GM21447 (cell line): ENCODE results near the gene OR8A1.
"Not testable (repeated sequence)": the region's sequence is repeated elsewhere in the genome, so short reads cannot be mapped to it uniquely, and the experiment has no call there.

Experiments used
- ATAC-seq: cut with Tn5 transposase; IDR thresholded peaks from one replicate; pipeline ENCODE4 v1.9.1; 2021; ENCODE audit not compliant: unreplicated experiment

Gene OR8A1

DNA sequence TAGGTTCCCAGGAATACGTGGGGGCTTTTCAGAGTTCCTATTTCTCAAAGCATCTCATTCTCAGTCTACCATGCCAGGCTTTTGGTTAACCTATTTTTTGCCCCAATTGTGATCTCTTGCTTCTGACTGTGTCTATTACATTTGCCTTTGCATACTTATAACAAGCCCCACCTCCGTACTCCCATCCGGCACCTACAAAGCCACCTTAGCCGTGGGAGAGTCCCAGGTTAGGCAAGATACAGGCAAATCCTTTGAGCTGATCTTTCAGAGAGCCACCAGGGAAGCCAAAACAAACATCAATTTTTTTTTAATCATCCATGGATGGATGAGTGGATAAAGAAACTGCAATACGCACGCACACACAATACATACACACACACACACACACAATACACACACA is 22.8 kb downstream of the OR8A1 start:
- no peak for ATAC-seq

DNA sequence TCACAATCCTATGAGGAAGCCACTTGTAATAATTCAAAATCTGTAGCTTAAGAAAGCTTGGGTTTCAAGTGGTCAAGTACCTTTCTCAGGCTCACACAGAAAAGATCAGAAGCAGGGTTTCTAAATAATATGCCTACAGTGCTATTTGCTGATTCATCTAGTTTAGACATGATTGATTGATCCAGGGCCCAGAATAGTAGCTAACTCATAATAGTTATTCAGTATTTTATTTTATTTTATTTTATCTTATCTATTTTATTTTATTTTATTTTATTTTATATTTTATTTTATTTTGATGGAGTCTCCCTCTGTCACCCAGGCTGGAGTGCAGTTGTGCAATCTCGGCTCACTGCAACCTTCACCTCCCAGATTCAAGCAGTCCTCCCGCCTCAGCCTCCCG is 25.5 kb downstream of the OR8A1 start:
- ATAC-seq, result no peak

DNA sequence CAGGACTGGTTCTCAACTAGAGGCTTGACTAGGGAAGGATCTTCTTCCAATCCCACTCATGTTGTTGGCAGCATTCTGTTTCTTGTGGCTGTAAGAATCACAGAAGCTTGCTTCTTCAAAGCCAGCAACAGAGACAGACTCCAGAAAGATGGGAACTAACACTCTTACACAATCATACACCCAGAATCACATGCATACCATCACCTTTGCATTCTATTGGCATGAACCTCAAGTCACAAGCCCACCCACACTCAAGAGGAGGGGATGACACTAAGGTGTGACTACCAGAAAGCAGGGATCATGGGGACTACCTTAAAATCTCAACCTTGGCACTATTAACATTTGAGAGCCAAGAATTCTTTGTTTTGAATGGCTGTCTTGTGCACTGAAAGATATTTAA is 27.8 kb downstream of the OR8A1 start:
- no peak for ATAC-seq

DNA sequence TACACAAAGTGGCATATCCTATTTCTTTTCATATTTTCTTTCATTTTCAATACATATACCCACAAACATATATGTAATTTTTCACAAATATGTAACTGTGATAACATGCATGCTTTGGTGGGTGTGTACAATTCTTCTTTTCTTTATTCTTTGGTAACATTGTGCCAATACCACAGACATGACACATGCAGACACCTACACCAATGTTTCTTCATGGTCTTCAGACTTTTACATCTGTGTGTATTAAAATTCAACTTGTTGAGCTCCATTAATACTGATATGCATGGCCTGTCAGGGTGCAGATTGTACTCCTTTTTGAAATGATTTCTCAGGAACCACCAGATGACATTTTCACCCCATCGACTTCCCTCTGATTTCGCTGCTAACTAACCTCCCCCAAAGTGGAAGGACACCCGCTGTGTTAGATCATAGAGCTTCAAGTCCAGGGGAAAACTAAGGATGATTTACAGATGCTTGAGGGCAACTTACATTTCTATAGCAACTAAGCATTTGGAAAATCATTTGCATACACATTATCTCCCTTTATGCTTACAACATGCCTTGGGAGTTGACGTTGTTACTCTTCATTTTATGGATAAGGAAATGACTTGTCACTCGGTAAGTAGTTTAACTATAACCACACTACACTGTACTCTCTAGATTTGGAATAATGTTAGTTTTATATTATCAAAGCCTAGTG is 31.0 kb downstream of the OR8A1 start:
- no peak for ATAC-seq

DNA sequence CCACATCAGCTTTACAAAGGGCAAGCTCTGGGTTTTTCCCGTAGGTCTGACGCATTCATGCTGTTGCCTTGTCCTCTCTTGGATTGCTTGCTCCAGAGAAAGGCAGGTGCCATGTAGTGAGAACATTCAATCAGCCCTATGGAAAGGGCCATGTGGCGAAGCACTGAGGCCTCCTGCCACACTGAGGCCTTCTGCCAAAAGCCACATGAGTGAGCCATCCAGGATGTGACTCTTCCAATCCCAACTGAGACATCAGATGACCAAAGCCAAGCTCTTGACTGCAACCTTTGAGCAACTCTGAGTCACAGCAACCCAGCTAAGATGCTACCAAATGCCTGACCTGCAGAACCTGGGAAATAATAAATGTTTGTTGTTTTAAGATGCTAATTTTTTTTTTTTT is 32.4 kb downstream of the OR8A1 start:
- no peak for ATAC-seq

DNA sequence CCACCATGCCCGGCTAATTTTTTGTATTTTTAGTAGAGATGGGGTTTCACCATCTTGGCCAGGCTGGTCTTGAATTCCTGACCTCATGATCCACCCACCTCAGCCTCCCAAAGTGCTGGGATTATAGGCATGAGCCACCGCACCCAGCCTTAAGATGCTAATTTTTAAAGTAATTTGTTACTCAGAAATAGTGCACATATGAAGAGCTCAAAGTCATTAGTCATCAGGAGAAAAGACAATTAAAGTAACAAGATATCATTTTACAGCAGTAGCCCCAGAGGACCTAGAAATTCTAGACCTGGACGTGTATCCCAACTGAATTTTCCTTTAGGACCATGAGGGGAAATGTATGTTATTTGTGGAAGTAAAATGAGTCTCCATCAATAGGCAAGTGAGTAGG is 32.9 kb downstream of the OR8A1 start:
- not testable (repeated sequence) for ATAC-seq

DNA sequence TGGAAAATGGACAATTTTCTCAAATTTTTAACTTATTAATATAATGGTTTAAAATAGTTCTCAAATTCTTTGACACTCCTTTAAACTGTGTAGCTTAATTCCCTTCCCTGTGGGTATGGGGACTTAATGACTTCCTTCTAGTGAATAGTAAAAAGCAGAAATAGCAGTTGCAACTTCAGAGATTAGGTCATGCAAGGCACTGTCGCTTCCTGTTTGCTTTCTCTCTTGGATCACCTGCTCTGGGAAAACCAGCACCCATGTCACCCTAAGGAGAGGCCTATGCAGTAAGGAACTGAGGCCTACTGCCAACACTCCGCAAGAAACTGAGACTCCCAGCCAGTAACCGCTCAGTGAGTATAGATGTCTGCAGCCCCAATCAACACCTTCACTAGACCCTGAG is 35.9 kb downstream of the OR8A1 start:
- no peak for ATAC-seq

DNA sequence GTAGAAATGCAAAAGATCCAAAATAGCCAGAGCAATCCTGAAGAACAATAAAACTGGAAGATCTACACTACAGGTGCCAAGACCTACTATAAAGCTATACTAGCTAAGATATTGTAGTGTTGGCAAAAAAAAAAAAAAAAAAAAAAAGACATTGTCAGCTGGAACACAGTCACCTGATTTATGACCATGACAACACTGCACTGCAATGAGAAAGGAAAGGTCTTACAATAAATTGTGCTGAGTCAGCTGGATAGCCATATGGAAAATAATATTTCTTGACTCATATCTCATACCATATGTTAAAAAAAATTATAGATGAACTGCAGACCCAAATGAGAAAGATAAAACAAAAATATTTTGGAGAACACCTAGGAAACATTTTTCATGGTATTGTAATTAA is 38.4 kb downstream of the OR8A1 start:
- ATAC-seq, result no peak

DNA sequence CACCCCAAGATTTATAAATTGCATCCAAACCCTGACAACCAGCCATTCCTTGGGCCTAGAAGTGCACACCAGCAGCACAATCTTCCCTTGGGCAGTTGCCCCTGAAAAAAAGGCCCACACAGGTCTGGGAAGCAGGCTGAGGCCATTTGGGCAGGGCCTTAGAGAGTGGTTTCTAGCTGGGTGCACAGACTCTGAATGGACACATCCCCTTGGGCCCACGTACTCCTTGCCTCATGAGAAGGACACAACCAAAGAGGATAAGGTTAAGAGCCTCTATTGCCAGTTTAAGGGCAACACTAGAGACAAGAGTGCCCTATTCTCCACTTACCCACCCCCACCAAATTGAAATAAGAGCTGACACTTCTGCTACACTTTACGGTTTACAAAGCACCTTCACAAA is 40.5 kb downstream of the OR8A1 start:
- no peak for ATAC-seq

DNA sequence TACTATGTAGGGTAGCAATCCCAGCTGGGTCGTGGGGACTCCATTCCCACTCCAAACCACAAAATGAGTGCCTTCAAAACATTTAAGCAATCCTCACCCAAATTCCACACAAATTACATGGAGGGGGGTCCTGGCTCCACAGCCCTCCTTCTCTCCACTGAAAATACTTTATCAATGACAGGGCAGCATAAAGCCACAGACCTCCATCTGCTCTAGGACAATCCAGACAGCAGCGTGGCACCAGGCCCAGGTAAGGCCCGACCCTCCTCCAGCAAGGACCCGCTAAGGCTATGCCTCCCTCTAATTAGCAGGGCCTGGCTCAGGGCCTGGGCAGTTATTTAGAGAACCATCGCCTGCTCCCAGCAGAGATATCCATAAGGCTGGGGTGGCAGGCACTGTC is 41.3 kb downstream of the OR8A1 start, which contains the start of gene PANX3:
PANX3 (plus strand) TSS at position 365 of the 400 bp plus-strand sequence. CDS start 129 bp downstream, outside the sequence.
- ATAC-seq, result no peak

DNA sequence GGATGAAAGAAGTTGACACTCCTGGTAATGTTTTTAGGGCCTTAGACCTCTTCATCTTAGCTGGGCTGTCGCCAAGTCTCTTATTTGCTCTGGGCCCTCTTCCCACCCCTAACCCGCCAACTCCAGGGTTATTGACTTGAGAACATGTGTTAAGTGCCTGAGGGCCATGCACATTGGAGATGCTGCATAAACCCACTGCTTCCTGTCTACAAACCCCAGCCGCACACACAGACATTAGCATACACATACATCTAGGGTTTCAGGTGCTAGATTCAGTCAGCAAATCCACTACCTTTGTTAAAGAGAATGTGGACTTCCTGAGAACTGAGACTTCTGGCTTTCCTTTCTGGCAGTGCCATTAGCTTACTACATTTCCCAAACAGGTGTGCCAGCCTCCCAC is 42.2 kb downstream of the OR8A1 start:
- ATAC-seq, result no peak

DNA sequence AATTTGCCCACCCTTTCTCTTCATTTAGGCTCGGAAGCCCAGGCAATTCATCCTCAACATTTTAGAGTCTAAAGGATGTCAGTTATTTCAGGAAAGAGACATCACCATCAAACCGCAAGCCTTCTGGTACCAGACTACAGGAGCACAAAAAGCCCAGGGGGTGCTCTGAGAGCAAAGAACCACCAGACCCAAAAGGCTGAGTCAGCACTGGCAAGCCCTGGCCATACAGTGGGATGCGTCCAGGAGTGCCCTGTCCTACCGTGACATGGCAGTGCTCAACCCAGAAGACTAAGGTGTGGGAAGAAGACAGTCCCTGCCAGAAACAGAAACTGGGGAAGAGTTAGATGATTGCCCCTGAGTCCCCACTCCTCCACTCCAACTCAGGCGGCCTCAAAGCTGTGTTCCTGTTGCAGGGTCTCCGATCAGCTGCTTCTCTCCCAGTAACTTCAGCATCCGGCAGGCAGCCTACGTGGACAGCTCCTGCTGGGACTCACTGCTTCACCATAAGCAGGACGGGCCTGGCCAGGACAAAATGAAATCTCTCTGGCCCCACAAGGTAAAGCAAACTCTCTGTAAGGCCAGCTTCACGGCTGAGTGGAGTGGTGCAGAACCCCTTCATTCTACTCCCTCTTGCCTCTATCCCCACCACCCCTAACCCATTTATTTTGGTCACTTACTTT is 42.9 kb downstream of the OR8A1 start:
- no peak for ATAC-seq

DNA sequence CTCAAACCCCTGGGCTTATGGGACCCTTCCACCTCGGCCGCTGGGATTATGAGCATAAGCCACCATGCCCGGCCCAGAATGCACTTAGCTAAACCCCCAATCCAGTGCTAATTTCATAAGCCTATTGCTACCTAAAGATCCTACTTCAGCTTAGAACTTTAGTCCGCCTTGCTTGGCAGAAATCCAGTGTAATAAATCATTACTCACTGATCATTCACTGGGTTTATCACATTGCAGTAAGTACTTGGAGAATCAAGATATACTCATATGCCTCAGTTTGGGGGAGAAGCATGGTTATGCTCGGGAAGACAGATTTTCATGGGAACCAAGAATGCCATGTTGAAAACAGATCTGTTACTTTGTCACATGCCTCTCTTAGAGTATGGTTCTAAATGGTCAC is 49.1 kb downstream of the OR8A1 start:
- ATAC-seq, result no peak
